CD4-positive, alpha-beta T cell treated with Interleukin-17A for 4 hours (primary cell): ENCODE data around the gene S1PR1.
A peak's percentile ranks its signal among the peaks of the same experiment; 100 is the strongest.

Experiments
- DNase-seq: peaks from one replicate; pipeline ENCODE4 v3.0.0-alpha.2; 2020; ENCODE audit warnings: mixed read lengths

The S1PR1 gene

DNA sequence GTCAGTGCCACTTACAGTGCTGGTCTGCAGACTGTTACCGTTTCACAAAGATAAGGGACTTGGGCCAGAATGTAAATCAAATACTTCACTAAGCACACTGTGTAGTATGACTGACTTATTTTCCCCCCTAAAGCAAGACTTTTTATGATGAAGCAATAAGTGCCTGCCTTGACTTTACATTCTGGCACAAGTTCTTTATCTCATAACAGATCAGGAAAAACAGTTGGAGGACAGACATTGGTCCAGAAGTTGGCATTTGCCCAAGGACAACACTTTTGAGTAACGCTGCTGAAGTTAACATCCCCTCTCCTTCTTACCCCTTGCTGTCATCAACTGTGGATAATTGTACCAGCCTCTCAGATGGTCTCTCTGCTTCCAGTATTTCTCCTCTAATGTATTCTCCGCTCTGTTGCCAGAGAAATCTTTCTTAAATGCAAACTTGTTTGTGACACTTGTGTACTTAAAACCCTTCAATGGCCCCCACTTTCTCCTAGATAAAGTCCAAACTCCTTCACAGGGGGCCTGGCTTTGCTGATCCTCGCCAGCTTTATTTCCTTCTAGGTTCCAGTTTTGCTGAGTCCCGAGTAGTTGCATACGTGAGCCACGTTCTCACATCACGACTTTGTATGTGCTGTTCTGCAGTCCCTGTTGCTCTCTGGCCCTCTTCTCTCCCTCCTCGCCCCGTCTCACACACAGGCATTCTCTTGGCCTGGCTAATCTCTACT lies 45.7 kb downstream of the S1PR1 start:
- DNase-seq, result no peak

GRCh38 chr1:101283443-101283842 lies 46.6 kb downstream of the S1PR1 start:
- no peak for DNase-seq

GRCh38 chr1:101284021-101284420 lies 47.2 kb downstream of the S1PR1 start:
- peak; percentile 70 for DNase-seq

- no peak for DNase-seq
Observed at GRCh38 chr1:101284622-101285218, 47.9 kb downstream of the S1PR1 start.

DNA sequence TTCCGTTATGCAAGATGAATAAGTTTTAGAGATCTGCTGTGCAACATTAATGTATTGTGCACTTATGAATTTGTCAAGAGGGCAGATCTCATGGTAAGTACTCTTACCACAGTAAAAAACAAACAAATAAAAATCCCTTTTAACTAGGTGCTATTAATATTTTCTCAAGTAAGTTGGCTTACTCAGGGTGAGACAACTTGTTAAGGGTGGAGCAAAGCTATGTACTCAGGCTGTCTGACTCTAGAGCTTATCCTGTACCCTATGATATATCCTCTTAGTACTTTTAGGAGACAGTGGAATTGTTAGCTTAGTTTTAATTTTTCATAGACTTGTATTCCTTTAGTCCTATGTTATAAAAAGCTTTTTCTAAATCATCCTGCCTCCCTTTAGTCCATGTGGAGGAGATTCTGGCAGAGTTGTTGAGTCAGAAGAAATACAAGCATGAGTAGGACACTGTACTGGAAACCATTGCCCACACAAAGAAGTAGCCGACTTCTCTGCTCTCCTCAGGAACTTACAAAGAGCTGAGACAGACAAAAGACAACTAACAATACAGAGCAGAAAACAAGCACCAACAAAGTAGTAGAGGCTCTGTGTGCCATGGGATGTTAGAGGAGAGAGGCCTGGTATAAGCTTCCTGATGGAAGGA lies 49.2 kb downstream of the S1PR1 start:
- DNase-seq, result no peak

GRCh38 chr1:101288491-101288944 lies 51.7 kb downstream of the S1PR1 start:
- DNase-seq, result peak; percentile 80

DNA sequence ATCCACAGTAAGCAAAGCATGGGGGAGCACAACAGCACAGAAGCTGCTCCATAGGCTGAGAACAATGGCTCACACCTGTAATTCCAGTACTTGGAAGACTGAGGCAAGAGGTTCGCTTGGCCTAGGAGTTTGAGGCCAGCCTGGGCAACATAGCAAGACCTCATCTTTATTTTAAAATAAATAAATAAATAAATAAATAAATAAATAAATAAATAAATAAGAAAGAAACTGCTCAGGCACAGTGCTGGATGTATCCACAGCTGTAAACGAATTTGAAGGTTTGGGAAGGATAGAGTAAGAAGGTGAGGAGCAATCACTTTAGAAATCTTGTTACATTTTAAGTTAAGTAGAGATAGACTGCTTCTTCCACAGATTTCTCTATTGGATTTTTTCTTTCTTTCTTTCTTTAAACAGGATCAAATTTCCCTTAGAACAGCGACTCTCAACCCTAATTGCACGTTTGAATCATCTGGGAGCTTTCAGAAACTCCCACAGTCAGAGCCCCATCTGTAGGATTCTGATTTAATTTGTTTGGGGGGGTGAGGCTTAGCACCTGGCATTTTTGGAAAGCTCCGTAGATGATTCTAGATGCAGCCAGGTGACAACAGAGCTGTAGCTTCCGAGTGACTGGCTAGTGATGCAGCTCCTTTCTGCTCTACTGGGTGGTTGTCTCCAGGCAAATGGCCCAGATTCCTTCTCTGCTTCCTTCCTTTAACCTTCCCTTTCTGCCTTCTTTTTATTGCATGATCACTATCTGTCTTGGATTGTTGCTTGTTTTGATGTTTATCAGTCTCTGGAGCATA lies 53.5 kb downstream of the S1PR1 start:
- peak; percentile 18 for DNase-seq
